HUES64 (cell line): ENCODE measurements around the gene TGFB1.

ENCODE experiments used
- H3K27ac ChIP-seq: 2 replicates; pipeline ENCODE4 v1.7.0; 2013; ENCODE audit warnings: low read depth, low read length, inconsistent platforms
- H3K27me3 ChIP-seq: 2 replicates; pipeline ENCODE4 v1.6.1; 2013; ENCODE audit warnings: mild to moderate bottlenecking, low read length; ENCODE audit not compliant: insufficient read depth
- H3K36me3 ChIP-seq: 2 replicates; pipeline ENCODE4 v1.6.1; 2013; ENCODE audit warnings: mild to moderate bottlenecking, low read length; ENCODE audit not compliant: insufficient read depth
- H3K4me1 ChIP-seq: 2 replicates; pipeline ENCODE4 v1.6.1; 2013; ENCODE audit warnings: mild to moderate bottlenecking, low read length, moderate library complexity; ENCODE audit not compliant: insufficient read depth
- H3K4me3 ChIP-seq: 2 replicates; pipeline ENCODE4 v1.5.1; 2013; ENCODE audit warnings: mild to moderate bottlenecking, low read length, moderate library complexity
- H3K9ac ChIP-seq: 2 replicates; pipeline ENCODE4 v1.6.1; 2013; ENCODE audit warnings: mild to moderate bottlenecking, low read depth, low read length
- H3K9me3 ChIP-seq: 2 replicates; pipeline ENCODE4 v1.6.1; 2013; ENCODE audit warnings: low read depth, low read length; ENCODE audit not compliant: insufficient read depth
- WGBS: fragments of 150-250, 120-280 bp; methylation state at CpG from one replicate; pipeline ENCODE4 v1.1.7; 2013; ENCODE audit warnings: missing lambda C conversion rate; 5-methylcytosine and 5-hydroxymethylcytosine counted together

The TGFB1 gene

GRCh38 chr19:41369769-41370168, 16.0 kb upstream of the TGFB1 start:
- H3K9me3 ChIP-seq, result no peaks in the 10 kb centered on the region
- 96% methylated on average over 1 of the region's 2 CpGs for WGBS
- H3K4me3 ChIP-seq, result no peak overlapping the region
- H3K27me3 ChIP-seq, result no peaks in the 10 kb centered on the region
- no peak overlapping the region for H3K9ac ChIP-seq
- H3K36me3 ChIP-seq, result no peaks in the 10 kb centered on the region
- 0 out of 2 replicates have a peak, but pooled peaks cover under 1% of the 10 kb centered on the region for H3K4me1 ChIP-seq
- H3K27ac ChIP-seq, result no peak overlapping the region

DNA sequence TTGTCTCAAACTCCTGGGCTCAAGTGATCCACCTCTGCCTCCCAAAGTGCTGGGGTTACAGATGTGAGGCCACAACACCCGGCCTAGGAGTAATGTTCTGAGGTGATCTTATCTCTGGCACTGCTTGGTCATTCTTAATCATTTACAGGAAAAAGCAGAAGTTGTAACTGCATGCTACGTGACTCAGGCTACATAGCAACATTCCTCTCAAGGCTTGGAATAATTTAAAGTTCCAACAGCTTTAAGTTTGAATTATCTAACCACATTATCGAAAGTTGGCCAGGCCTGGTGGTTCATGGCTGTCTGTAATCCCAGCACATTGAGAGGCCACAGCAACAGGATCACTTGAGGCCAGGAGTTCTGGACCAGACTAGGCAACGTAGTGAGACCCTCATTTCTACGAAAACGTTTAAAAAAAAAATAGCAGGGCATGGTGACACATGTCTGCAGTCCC, 14.2 kb upstream of the TGFB1 start:
- H3K27ac ChIP-seq, result no peak overlapping the region

DNA sequence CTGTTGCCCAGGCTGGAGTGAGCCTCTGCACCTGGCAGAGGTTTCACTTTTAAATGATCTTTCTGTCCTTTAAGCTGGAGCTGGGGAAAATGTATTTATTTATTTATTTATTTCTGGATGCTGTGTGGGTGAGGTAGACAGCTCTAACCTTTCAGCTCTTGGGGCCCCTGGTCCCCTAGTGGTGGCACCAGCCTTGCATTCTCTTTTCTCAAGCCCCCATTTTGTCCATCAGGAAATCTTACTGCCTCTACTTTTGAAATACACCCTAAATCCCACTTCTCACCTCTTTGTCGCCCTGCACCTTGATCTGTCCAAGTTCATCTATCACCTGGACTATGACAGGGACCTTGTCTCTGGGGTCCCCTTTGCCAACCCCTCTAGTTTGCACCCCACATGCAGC, 12.4 kb upstream of the TGFB1 start:
- Histone ChIP-seq H3K9me3 (no peaks in the 10 kb centered on the region), H3K27me3 (no peaks in the 10 kb centered on the region), H3K36me3 (no peaks in the 10 kb centered on the region), H3K27ac (no peak overlapping the region), H3K9ac (no peak overlapping the region), H3K4me1 (peaks cover 4% of the 10 kb centered on the region; the same call in 1 of the 2 replicates), H3K4me3 (no peak overlapping the region)
- 88% methylated on average over 1 of the region's 1 CpG for WGBS

More for the DNA sequence above, 14.2 kb upstream of the TGFB1 start:
- H3K4me3 ChIP-seq, result no peak overlapping the region
- 89% methylated on average over 6 of the region's 6 CpGs for WGBS
- peaks cover 4% of the 10 kb centered on the region; the same call in 1 of the 2 replicates for H3K4me1 ChIP-seq
- H3K9me3 ChIP-seq, result no peaks in the 10 kb centered on the region
- H3K9ac ChIP-seq, result no peak overlapping the region
- no peaks in the 10 kb centered on the region for H3K27me3 ChIP-seq
- H3K36me3 ChIP-seq, result no peaks in the 10 kb centered on the region

DNA sequence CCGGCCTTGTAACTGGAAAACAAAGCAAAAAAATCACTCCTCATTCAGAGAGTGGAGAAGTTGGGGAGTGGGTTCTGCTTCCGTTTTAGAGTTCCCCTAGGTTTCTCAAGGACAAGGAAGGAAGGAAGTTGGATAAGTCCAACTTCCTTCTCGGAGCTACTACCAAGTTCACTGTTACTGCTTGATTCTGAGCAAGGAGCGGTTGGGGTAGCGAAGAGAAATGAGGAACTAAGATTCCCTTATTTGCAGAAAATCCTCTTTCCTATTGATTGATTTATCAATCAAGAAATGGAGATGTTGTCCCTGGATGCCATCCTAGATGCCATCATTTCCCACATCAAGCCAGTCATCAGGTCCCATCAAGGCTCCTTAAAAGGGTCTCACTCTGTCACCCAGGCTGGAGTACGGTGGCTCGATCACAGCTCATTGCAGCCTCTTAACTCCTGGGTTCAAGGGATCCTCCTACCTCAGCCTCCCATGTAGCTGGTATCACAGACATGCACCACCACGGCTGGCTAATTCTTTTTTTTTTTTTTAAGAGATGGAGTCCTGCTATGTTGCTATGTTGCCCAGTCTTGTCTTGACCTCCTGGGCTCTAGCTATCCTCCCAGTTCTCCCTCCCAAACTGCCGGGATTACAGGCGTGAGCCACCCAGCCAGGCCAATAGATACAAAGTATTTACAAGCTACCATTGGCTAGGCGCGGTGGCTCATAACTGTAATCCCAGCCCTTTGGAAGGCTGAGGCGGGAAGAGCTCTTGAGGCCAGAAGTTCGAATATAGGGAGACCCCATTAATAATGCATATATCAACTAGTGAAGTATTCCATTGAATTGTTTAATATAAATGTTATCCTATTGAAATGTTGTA, 11.0 kb upstream of the TGFB1 start:
- Histone ChIP-seq H3K27me3 (no peaks in the 10 kb centered on the region), H3K4me3 (peak overlapping the region; percentile 85), H3K36me3 (no peaks in the 10 kb centered on the region), H3K4me1 (peaks cover 4% of the 10 kb centered on the region; the same call in 1 of the 2 replicates), H3K9me3 (no peaks in the 10 kb centered on the region), H3K27ac (peak overlapping the region; percentile 95), H3K9ac (peak overlapping the region; percentile 95)
- WGBS, result 97% methylated on average over 7 of the region's 14 CpGs

DNA sequence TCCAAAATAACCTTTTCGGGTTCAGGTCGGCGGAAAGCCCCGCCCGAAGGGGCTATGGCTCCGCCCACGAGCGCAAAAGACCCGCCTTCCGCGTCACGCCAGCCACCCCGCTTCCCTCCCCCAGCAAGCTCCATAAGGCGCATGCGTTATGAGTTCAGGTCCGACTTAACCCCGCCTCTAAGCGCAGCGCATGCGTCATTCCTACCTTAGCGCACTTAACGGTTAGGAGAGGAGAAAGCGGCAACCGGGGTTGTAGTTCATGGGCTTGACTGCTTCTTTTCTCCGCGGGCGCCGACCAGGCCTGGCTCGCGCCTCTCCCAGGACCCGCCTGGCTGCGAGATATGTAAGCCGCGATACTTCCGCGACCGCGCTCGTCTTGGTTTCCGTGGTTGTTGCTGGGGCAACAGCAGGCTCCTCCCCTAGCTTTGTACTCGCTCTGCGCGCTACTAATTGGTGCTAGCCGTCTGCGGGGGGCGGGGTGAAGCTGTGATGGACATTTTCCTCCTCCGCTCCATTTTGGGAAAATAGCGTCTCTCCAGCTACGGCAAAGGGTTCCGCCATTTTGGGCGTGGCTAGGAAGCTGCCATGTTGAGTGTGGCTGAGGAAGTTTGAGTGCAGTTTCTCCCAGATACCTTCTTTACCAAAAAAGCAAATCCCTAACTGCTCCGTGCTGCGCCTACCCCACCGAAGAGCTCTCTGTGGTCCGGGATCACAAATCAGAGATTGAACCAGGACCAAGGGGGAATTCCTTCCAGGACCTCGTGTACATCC, 10.2 kb upstream of the TGFB1 start, which contains the start of gene B9D2:
TSS of gene B9D2 (minus strand) at position 397 of the 771 bp plus-strand sequence. CDS start 630 bp downstream, outside the sequence.
- no peaks in the 10 kb centered on the region for H3K9me3 ChIP-seq
- no peaks in the 10 kb centered on the region for H3K27me3 ChIP-seq
- peak within 1 kb of the TSS; percentile 95 for H3K27ac ChIP-seq
- H3K4me1 ChIP-seq, result peaks cover 4% of the 10 kb centered on the region; the same call in 1 of the 2 replicates
- H3K36me3 ChIP-seq, result no peaks in the 10 kb centered on the region
- peak within 1 kb of the TSS; percentile 95 for H3K9ac ChIP-seq
- under 1% methylated on average over 53 of the region's 56 CpGs for WGBS
- H3K4me3 ChIP-seq, result peak within 1 kb of the TSS; percentile 85

DNA sequence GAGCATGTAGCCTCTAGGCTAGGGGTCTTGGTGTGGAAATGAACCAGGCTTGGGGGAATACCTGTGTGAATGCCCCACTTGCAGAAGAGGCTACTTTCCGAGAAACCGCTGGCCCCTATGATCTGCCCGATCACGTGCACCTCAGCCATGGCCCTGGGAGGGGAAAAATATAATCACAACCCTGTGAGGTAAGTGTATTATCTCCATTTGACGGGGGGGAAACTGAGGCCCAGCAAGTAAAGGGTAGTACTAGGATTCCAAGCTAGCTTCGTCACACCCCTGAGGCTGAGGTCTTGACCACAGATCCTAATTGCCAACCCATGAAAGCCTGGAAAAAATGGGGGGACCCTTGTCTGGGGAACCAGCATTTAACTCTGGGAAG, 9.6 kb upstream of the TGFB1 start:
- Histone ChIP-seq H3K9ac (peak overlapping the region; percentile 95), H3K4me3 (peak overlapping the region; percentile 85), H3K4me1 (peaks cover 4% of the 10 kb centered on the region; the same call in 1 of the 2 replicates), H3K9me3 (no peaks in the 10 kb centered on the region), H3K27me3 (no peaks in the 10 kb centered on the region), H3K27ac (no peak overlapping the region), H3K36me3 (no peaks in the 10 kb centered on the region)
- WGBS, result 57% methylated on average over 6 of the region's 6 CpGs

GRCh38 chr19:41362143-41362847, 8.6 kb upstream of the TGFB1 start:
- Histone ChIP-seq H3K27ac (no peak overlapping the region), H3K36me3 (no peaks in the 10 kb centered on the region), H3K4me3 (no peak overlapping the region), H3K4me1 (peaks cover 4% of the 10 kb centered on the region; the same call in 1 of the 2 replicates), H3K9me3 (no peaks in the 10 kb centered on the region), H3K27me3 (no peaks in the 10 kb centered on the region), H3K9ac (no peak overlapping the region)
- 91% methylated on average over 8 of the region's 10 CpGs for WGBS

DNA sequence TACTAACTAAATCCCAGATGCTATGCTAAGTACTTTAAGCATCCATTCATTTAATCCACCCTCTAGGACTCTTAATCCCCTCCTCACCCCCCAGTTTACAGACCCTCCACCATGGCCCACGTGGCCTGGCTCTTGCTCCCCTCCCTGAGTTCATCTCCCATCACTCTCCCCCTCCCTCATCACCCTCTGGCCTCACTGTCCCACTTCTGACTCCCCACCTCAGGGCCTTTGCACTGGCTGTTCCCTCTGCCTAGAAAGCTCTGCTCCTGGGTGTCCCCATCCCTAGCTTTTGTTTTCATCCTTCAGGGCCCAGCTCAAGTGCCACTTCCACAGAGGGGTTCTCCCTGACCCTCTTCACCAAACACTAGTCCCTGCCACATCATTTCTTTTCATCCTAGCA, 6.0 kb upstream of the TGFB1 start:
- Histone ChIP-seq H3K36me3 (no peaks in the 10 kb centered on the region), H3K4me3 (no peak overlapping the region), H3K27ac (no peak overlapping the region), H3K4me1 (peaks cover 3% of the 10 kb centered on the region; the same call in 1 of the 2 replicates), H3K9me3 (no peaks in the 10 kb centered on the region), H3K27me3 (no peaks in the 10 kb centered on the region), H3K9ac (no peak overlapping the region)
- WGBS, result 85% methylated on average over 1 of the region's 1 CpG

- Histone ChIP-seq H3K9ac (no peak overlapping the region), H3K27me3 (peaks cover 7% of the 10 kb centered on the region; the same call in 1 of the 2 replicates), H3K4me3 (no peak overlapping the region), H3K4me1 (no peaks in the 10 kb centered on the region), H3K9me3 (no peaks in the 10 kb centered on the region), H3K27ac (no peak overlapping the region), H3K36me3 (no peaks in the 10 kb centered on the region)
- WGBS, result 93% methylated on average over 13 of the region's 13 CpGs
Observed at GRCh38 chr19:41357746-41358145, 4.0 kb upstream of the TGFB1 start.

DNA sequence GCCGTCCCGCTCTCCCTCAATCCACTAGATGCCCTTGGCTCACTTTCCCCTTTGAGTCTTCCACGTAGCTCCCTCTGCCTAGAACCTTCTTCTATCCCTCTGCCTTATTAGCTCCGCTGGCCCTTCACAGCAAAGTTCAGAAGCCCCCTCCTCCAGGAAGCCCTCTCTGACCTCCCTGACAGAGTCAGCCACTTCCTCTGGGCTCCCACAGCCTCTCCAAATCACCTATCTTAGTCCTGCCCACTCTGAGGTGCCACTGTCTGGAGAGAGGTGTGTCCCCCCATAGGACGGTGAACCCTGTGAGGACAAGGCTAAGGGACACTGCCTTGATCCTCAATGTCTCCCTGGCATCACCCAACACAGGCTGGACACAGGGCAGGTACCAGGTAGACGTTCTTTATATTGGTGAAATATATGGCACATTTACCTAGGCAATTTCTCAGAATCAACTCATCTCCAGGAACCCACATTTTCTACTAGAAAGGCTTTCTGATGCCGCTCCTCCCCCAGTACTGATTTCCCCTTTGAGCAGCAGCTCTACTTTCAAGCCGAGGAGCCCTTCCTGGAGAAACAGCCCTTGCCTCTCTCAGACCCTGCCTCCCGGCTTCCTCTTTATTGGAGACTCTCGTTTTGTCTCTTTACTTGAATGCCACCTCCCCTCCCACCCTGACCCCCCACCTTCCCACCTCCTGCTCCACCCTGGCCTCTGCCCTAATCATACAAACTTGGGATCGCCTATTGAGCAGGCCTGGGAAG, 3.4 kb upstream of the TGFB1 start:
- H3K36me3 ChIP-seq, result no peaks in the 10 kb centered on the region
- no peak overlapping the region for H3K9ac ChIP-seq
- no peak overlapping the region for H3K4me3 ChIP-seq
- no peaks in the 10 kb centered on the region for H3K9me3 ChIP-seq
- WGBS, result 83% methylated on average over 10 of the region's 11 CpGs
- H3K27me3 ChIP-seq, result peaks cover 13% of the 10 kb centered on the region
- no peaks in the 10 kb centered on the region for H3K4me1 ChIP-seq
- no peak overlapping the region for H3K27ac ChIP-seq
